Spleen (tissue), 11 donors: Measurements from ENCODE around the gene FOXA3. TPM values are rescaled to one million over a fixed set of nuclear protein-coding genes. Genes with fewer than 3 reads are reported as not detected.

Source experiments
- DNase-seq: peaks from one replicate; pipeline ENCODE4 v3.0.0-alpha.2; 2020
- H3K27ac ChIP-seq, 8 donors: fragments of 200-600 bp; sonication (generic) in 7 of 8; 1 replicate in 4 of 8; 2 replicates in 4 of 8; pipeline versions ENCODE4 v1.5.0 to v1.8.0; 2016 to 2021; ENCODE audit warnings: inconsistent platforms in 4 of 8, mild to moderate bottlenecking in 4 of 8, moderate library complexity in 1 of 8
- H3K27me3 ChIP-seq, 7 donors: fragments of 200-600 bp; sonication (generic) in 6 of 7; replicated peaks in 1 of 7; 1 replicate in 4 of 7; 2 replicates in 3 of 7; pipeline versions ENCODE4 v1.5.0 to v1.8.0; 2016 to 2021; ENCODE audit warnings: inconsistent platforms in 3 of 7, mild to moderate bottlenecking in 1 of 7
- H3K36me3 ChIP-seq, 6 donors: fragments of 200-600 bp; sonication (generic) in 5 of 6; 1 replicate in 4 of 6; 2 replicates in 2 of 6; pipeline versions ENCODE4 v1.5.0 to v1.8.0; 2016 to 2021; ENCODE audit warnings: inconsistent platforms in 2 of 6
- H3K4me1 ChIP-seq, 6 donors: fragments of 200-600 bp; sonication (generic) in 5 of 6; 1 replicate in 3 of 6; 2 replicates in 3 of 6; pipeline versions ENCODE4 v1.5.0 to v1.8.0; 2016 to 2021; ENCODE audit warnings: inconsistent platforms in 3 of 6
- H3K4me3 ChIP-seq, 8 donors: fragments of 200-600 bp; sonication (generic) in 7 of 8; 1 replicate in 4 of 8; 2 replicates in 4 of 8; pipeline versions ENCODE4 v1.5.0 to v1.8.0; 2016 to 2021; ENCODE audit warnings: inconsistent platforms in 4 of 8, mild to moderate bottlenecking in 4 of 8, moderate library complexity in 2 of 8
- H3K9me3 ChIP-seq, 8 donors: fragments of 200-600 bp; sonication (generic) in 7 of 8; 1 replicate in 4 of 8; 2 replicates in 4 of 8; pipeline versions ENCODE4 v1.5.0 to v1.8.0; 2016 to 2021; ENCODE audit warnings: inconsistent platforms in 4 of 8
- POLR2A ChIP-seq, 3 donors: fragments of 450-650 bp; IDR thresholded peaks; one replicate each; pipeline ENCODE4 v1.5.1; 2017; ENCODE audit warnings: antibody characterized with exemption in 3 of 3, mild to moderate bottlenecking in 1 of 3
- POLR2AphosphoS5 ChIP-seq, 3 donors: sonication (generic); formaldehyde crosslinking; IDR thresholded peaks; one replicate each; pipeline ENCODE4 v1.5.1; 2017; ENCODE audit warnings: antibody characterized with exemption in 3 of 3
- WGBS, 5 donors: extraction: QIAGEN DNeasy Blood & Tissue Kit in 3 of 5; methylation state at CpG; one replicate each; pipeline versions ENCODE4 v1.1.5 to v1.1.7; 2013 to 2018; 5-methylcytosine and 5-hydroxymethylcytosine counted together
- intact Hi-C: fragments of 100-400 bp; cut with DNase I; formaldehyde crosslinking; loops from one replicate; pipeline ENCODE4 v1.15.0; 2023; ENCODE audit warnings: low total_unique reads
- polyA plus RNA-seq, 3 donors: library from polyadenylated mRNA; stranded (reverse); fragments of 200-250 nt; gene quantifications; one replicate each; pipeline ENCODE4 v1.2.1, GENCODE V29; 2013
- total RNA-seq, 7 donors: library from RNA; depleted of rRNA in 3 of 7; stranded (reverse); fragments of >200 nt in 3 of 7; fragmentation: NEBNext Ultra II Directional in 4 of 7; extraction: Animal tissue kit (Norgen Biotek cat#: 25700) in 4 of 7; gene quantifications; one replicate each; pipeline versions ENCODE4 v1.1.0 to v1.2.1, GENCODE V29; 2016 to 2021
- TF ChIP-seq, protein P1 (sequence below), 11 experiments: fragments of 200-600 bp in 7 of 11; fragments of 450-650 bp in 4 of 11; sonication (generic) in 4 of 11; IDR thresholded peaks in 8 of 11; conservative IDR thresholded peaks in 3 of 11; 1 replicate in 7 of 11; 2 replicates in 4 of 11; pipeline versions ENCODE4 v1.4.0 to v1.8.0; 2016 to 2021; ENCODE audit warnings: antibody characterized with exemption in 11 of 11, inconsistent platforms in 4 of 11, mild to moderate bottlenecking in 1 of 11
- donor health status: healthy with polysubstance abuse.
- donor health status: DM: no; HTN: no; CAD: no; lungs with moderate emphysema.
- donor health status: DM: no; HTN: no; CAD: no.
- donor health status: Bipolar disorder and iron deficiency.
- donor health status: healthy.
- donor health status: DM: no; HTN: no; CAD: no.
- donor health status: DM: yes; HTN: yes; CAD: no.

The FOXA3 gene
- total and polyA plus RNA-seq, 10 donors: 0.09 to 0.24 (median 0.16) TPM; not detected in 7

DNA sequence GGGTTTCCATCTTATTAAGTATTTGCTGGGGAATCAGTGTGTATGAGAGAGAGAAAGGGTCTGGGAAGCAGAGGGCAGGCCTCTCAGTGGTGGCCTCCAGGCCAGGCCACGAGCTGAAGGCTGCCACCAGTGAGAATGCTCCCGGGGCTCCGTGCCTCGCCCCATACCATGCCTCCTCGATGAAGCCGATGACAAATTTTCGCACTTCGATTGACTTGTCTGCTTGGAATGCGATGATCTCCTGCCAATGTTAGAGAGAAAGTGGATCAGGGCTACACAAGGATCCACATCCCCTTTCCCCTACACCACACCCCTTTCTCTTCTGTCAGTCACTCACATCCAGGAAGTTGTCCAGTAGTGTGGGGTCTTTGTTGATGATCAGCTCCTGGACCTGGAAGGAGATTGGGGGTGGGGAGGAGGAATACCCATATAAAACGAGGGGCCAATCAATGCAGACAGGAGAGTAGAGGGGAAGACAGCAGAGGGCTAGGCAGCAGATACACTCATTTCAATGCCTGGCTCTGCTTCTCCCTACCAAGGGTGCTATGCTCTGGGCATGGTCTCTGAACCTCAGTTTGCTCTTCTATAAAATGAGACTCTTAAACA, 11.9 kb upstream of the FOXA3 start:
- Histone ChIP-seq H3K4me3 (no peak overlapping the region), H3K27me3 (no peaks in the 10 kb centered on the region), H3K4me1 (peaks cover 0 to 9% (median 2%) of the 10 kb centered on the region in 6 donors), H3K36me3 (peaks cover 9 to 100% (median 78%) of the 10 kb centered on the region in 6 donors), H3K9me3 (no peaks in the 10 kb centered on the region), H3K27ac (no peak overlapping the region)
- DNase-seq: peak; percentile 13
- intact Hi-C loops: no loop called here
- no peak for TF ChIP-seq POLR2A (IDR thresholded peaks at IDR 0.05)
- TF ChIP-seq POLR2AphosphoS5 (IDR thresholded peaks at IDR 0.05): peak in 1 of 3 donors; percentile 29
- TF ChIP-seq, protein P1, sequence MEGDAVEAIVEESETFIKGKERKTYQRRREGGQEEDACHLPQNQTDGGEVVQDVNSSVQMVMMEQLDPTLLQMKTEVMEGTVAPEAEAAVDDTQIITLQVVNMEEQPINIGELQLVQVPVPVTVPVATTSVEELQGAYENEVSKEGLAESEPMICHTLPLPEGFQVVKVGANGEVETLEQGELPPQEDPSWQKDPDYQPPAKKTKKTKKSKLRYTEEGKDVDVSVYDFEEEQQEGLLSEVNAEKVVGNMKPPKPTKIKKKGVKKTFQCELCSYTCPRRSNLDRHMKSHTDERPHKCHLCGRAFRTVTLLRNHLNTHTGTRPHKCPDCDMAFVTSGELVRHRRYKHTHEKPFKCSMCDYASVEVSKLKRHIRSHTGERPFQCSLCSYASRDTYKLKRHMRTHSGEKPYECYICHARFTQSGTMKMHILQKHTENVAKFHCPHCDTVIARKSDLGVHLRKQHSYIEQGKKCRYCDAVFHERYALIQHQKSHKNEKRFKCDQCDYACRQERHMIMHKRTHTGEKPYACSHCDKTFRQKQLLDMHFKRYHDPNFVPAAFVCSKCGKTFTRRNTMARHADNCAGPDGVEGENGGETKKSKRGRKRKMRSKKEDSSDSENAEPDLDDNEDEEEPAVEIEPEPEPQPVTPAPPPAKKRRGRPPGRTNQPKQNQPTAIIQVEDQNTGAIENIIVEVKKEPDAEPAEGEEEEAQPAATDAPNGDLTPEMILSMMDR (IDR thresholded peaks at IDR 0.05 in 8 of 11, conservative IDR thresholded peaks at IDR 0.05 in 3 of 11): no peak
- 91 to 94% (median 93%) methylated on average over 10 of the region's 10 CpGs for WGBS, 5 donors

DNA sequence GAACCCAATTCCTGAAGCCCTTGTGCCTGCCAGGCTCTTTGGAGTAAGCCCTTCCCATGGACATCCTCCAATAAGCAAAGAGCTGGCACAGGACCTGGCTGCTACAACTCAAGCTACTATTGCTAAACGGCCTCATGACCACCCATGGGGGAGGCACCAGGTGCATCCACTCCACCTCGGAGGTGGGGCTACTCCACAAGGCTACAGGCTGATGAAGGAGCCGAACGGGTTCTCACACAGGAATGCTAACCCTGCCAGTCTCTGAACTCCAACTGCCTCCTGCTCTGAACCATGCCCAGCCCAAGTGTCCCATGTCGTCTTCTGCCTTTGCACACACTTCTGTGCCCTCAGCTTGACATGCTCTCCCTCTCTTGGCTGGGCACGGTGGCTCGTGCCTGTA, 11.1 kb upstream of the FOXA3 start:
- peak; percentile 56 for DNase-seq
- Histone ChIP-seq H3K27ac (no peak overlapping the region), H3K4me1 (peaks cover 0 to 11% (median 2%) of the 10 kb centered on the region in 6 donors), H3K36me3 (peaks cover 9 to 98% (median 72%) of the 10 kb centered on the region in 6 donors), H3K27me3 (no peaks in the 10 kb centered on the region), H3K9me3 (no peaks in the 10 kb centered on the region), H3K4me3 (no peak overlapping the region)
- 85 to 95% (median 88%) methylated on average over 7 of the region's 7 CpGs for WGBS, 5 donors
- intact Hi-C loops: no loop called here
- TF ChIP-seq, protein P1 (IDR thresholded peaks at IDR 0.05 in 8 of 11, conservative IDR thresholded peaks at IDR 0.05 in 3 of 11): no peak
- peak in 1 of 3 donors; percentile 8 for TF ChIP-seq POLR2AphosphoS5 (IDR thresholded peaks at IDR 0.05)

DNA sequence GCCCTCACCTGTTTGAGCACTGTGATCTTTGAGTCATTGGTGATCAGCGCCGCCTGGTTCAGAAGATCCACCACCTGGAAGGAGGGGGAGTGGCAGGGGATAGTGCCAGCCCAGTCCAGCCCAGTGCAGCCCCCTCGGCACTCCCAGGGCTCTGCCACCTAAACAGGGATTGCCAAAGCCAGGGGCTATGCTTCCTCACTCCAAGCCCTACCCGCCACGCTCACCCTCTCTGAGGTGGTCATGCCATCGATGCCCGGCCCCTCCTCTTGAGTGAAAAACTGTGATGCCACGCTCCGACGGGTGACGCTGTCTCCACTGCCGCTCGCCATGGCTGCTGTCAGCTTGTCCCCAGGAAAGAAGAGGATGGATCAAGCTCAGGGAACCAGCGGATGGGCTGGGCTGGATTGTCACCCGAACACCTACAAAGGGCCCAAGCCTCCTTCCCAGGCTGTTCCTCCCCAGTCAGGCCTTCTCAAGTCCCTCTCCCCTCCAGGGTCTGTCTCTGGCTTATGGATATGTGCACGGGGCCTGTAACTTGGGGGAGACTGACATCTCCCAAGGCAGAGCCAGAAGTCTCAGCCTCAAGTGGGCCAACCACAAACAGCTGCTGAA, 9.9 kb upstream of the FOXA3 start:
- no peaks in the 10 kb centered on the region for H3K27me3 ChIP-seq
- no peak overlapping the region for H3K27ac ChIP-seq
- no peaks in the 10 kb centered on the region for H3K9me3 ChIP-seq
- intact Hi-C loops: no loop called here
- peak; percentile 47 for DNase-seq
- H3K4me1 ChIP-seq: peaks cover 0 to 16% (median 2%) of the 10 kb centered on the region in 6 donors
- no peak overlapping the region for H3K4me3 ChIP-seq
- WGBS, 5 donors: 91 to 98% (median 95%) methylated on average over 15 to 16 of the region's 16 CpGs
- peaks cover 7 to 98% (median 69%) of the 10 kb centered on the region in 6 donors for H3K36me3 ChIP-seq
- no peak for TF ChIP-seq POLR2A (IDR thresholded peaks at IDR 0.05)
- peak in 2 of 3 donors; percentile 8 to 44 for TF ChIP-seq POLR2AphosphoS5 (IDR thresholded peaks at IDR 0.05)

DNA sequence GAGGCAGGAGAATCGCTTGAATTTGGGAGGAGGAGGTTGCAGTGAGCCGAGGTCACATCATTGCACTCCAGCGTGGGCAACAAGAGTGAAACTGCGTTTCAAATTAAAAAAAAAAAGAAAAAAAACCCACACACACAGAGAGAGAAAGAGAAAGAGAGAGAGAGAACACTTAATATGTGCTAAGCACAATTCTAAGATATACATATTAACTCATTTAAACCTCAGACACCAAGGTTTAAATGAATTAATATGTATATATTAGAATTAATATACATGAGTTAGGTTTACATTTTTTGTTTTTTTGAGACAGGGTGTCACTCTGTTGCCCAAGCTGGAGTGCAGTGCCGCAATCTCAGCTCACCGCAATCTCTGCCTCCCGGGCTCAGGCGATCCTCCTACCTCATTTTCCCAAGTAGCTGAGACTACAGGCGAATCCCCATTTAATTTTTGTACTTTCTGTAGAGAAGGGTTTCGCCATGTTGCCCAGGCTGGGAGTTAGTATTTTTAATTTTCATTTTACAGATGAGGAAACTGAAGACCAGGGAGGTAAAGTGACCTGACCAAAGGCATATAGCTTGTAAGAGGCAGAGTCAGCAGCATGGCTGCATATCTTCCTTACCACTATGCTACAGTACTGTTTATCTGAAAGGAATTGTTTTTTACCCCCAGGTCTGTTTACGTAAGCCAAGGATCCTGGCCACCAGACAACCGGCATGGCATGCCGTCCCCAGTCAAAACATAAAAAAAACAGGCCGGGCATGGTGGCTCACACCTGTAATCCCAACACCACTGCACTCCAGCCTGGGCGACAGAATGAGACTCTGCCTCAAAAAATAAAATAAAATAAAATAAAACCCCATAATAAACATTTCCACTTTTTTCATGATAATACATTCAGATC, 3.5 kb upstream of the FOXA3 start:
- peaks cover 0 to 25% (median 14%) of the 10 kb centered on the region in 7 donors for H3K27me3 ChIP-seq
- intact Hi-C loops: no loop called here
- no peak for TF ChIP-seq POLR2A (IDR thresholded peaks at IDR 0.05)
- WGBS, 5 donors: 82 to 93% (median 89%) methylated on average over 15 of the region's 15 CpGs
- H3K9me3 ChIP-seq: no peaks in the 10 kb centered on the region
- H3K36me3 ChIP-seq: peaks cover 0 to 57% (median 22%) of the 10 kb centered on the region in 6 donors
- peak overlapping the region in 3 of 8 donors; percentile 86 to 99 (median 90) for H3K4me3 ChIP-seq
- H3K27ac ChIP-seq: peak overlapping the region in 6 of 8 donors; percentile 27 to 96 (median 46)
- DNase-seq: no peak
- H3K4me1 ChIP-seq: peaks cover 25 to 60% (median 41%) of the 10 kb centered on the region in 6 donors
